Measurements from ENCODE around the gene CTNND1.

Gene CTNND1

DNA sequence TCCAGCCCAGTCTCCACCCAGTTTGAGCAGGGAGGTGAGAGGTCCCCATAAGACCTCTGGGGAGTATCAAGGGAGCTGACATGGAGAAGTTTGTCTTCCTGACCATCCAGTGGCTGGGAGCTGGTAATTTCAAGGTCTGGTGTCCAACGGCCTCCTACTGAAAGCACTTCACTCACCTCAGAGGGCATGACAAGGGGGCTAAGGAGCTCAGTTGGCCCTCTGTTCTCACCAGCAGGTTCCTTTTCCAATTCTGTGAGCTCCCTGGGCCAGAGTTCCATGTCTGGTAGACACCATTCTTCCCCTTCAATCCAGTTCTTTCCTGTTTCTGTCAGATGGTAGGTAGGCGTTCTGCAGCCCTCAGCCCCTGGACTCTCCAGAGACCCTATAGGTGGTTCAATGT lies 17.2 kb upstream of the CTNND1 start:
- no peak overlapping the region for H3K27ac ChIP-seq (replicated peaks; ENCODE audit: low read length)
- H4K8ac ChIP-seq (ENCODE audit: low read depth, low read length) = no peak overlapping the region
- WGBS, 2 donors (ENCODE audit: extremely low coverage in 2 of 2, insufficient read length in 2 of 2, insufficient replicate concordance in 1 of 2) = no CpG with 5 or more reads among the region's 2 CpGs
- no peak overlapping the region for H3K9ac ChIP-seq (ENCODE audit: low read depth, low read length, poor library complexity)
- H3K4ac ChIP-seq (ENCODE audit: low read length) = no peak overlapping the region
- H2BK12ac ChIP-seq (ENCODE audit: low read length) = no peak overlapping the region
- no peak overlapping the region for H4K91ac ChIP-seq (ENCODE audit: low read depth, low read length, poor library complexity)
- H2BK120ac ChIP-seq (ENCODE audit: low read depth, low read length) = no peak overlapping the region
- no peak overlapping the region for H3K23ac ChIP-seq (ENCODE audit: low read depth, low read length, poor library complexity)
- no peak overlapping the region for H2AK5ac ChIP-seq (ENCODE audit: low read depth, low read length)
- H3K27me3 ChIP-seq (ENCODE audit: control insufficient read depth in 3 of 3, insufficient read depth in 3 of 3, low read depth in 1 of 3, low read length in 3 of 3) = no peaks in the 10 kb centered on the region
- H3K4me2 ChIP-seq (ENCODE audit: insufficient read depth, low read length, poor library complexity, severe bottlenecking) = no peak overlapping the region
- H2AFZ ChIP-seq (ENCODE audit: low read length) = no peak overlapping the region
- H3K18ac ChIP-seq (ENCODE audit: low read length) = no peak overlapping the region
- H2BK15ac ChIP-seq (ENCODE audit: low read length) = no peak overlapping the region
- no peaks in the 10 kb centered on the region for H3K9me3 ChIP-seq (replicated peaks in 1 of 2; ENCODE audit: control insufficient read depth in 2 of 2, insufficient read depth in 1 of 2, low read depth in 1 of 2, low read length in 2 of 2)
- H3K4me3 ChIP-seq (ENCODE audit: low read length in 2 of 2) = no peak overlapping the region
- peaks cover 23 to 79% of the 10 kb centered on the region in 2 donors for H3K36me3 ChIP-seq (replicated peaks in 1 of 2; ENCODE audit: control insufficient read depth in 2 of 2, insufficient read depth in 2 of 2, low read length in 2 of 2)
- no peak for DNase-seq (ENCODE audit: low spot score)
- peaks cover 2% of the 10 kb centered on the region for H3K79me1 ChIP-seq (ENCODE audit: low read depth, low read length)
- H3K14ac ChIP-seq (ENCODE audit: low read length) = no peak overlapping the region
- no peak overlapping the region for H2BK5ac ChIP-seq (ENCODE audit: low read length)
- peaks cover 5 to 7% of the 10 kb centered on the region in 2 donors for H3K4me1 ChIP-seq (ENCODE audit: control insufficient read depth in 2 of 2, insufficient read depth in 1 of 2, low read depth in 1 of 2, low read length in 2 of 2)

DNA sequence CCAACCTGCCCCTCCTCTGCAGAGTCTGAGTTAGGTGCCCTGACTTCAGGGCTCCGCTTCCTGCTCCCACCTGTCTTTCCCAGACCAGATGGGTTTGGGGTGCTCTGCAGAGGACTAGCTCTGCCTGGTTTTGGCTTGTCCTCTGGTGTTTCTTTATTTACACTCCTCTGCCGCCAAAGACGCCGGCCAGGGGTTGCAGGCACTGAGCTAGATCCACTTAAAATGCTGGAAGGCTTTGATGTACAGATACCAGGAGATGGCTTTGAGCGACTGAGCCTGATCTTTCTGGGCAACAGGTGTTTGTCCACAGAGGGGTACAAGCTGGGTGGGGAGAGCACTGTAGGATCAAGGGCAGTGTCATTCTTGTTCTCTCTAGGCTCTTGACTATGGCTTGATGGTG lies 16.4 kb upstream of the CTNND1 start:
- peaks cover 23 to 71% of the 10 kb centered on the region in 2 donors for H3K36me3 ChIP-seq (replicated peaks in 1 of 2; ENCODE audit: control insufficient read depth in 2 of 2, insufficient read depth in 2 of 2, low read length in 2 of 2)
- no peak overlapping the region for H3K27ac ChIP-seq (replicated peaks; ENCODE audit: low read length)
- H3K79me1 ChIP-seq (ENCODE audit: low read depth, low read length) = peaks cover 2% of the 10 kb centered on the region
- H3K18ac ChIP-seq (ENCODE audit: low read length) = no peak overlapping the region
- H3K9me3 ChIP-seq (replicated peaks in 1 of 2; ENCODE audit: control insufficient read depth in 2 of 2, insufficient read depth in 1 of 2, low read depth in 1 of 2, low read length in 2 of 2) = no peaks in the 10 kb centered on the region
- H3K23ac ChIP-seq (ENCODE audit: low read depth, low read length, poor library complexity) = no peak overlapping the region
- no peak for DNase-seq (ENCODE audit: low spot score)
- no CpG with 5 or more reads among the region's 5 CpGs for WGBS, 2 donors (ENCODE audit: extremely low coverage in 2 of 2, insufficient read length in 2 of 2, insufficient replicate concordance in 1 of 2)
- no peak overlapping the region for H3K9ac ChIP-seq (ENCODE audit: low read depth, low read length, poor library complexity)
- no peak overlapping the region for H3K4me2 ChIP-seq (ENCODE audit: insufficient read depth, low read length, poor library complexity, severe bottlenecking)
- H2BK12ac ChIP-seq (ENCODE audit: low read length) = no peak overlapping the region
- H3K4me3 ChIP-seq (ENCODE audit: low read length in 2 of 2) = no peak overlapping the region
- no peak overlapping the region for H2BK120ac ChIP-seq (ENCODE audit: low read depth, low read length)
- no peak overlapping the region for H2BK5ac ChIP-seq (ENCODE audit: low read length)
- no peak overlapping the region for H2BK15ac ChIP-seq (ENCODE audit: low read length)
- no peak overlapping the region for H3K4ac ChIP-seq (ENCODE audit: low read length)
- no peak overlapping the region for H4K8ac ChIP-seq (ENCODE audit: low read depth, low read length)
- no peak overlapping the region for H3K14ac ChIP-seq (ENCODE audit: low read length)
- no peak overlapping the region for H4K91ac ChIP-seq (ENCODE audit: low read depth, low read length, poor library complexity)
- H3K27me3 ChIP-seq (ENCODE audit: control insufficient read depth in 3 of 3, insufficient read depth in 3 of 3, low read depth in 1 of 3, low read length in 3 of 3) = no peaks in the 10 kb centered on the region
- no peak overlapping the region for H2AFZ ChIP-seq (ENCODE audit: low read length)
- H3K4me1 ChIP-seq (ENCODE audit: control insufficient read depth in 2 of 2, insufficient read depth in 1 of 2, low read depth in 1 of 2, low read length in 2 of 2) = peaks cover 5 to 7% of the 10 kb centered on the region in 2 donors
- H2AK5ac ChIP-seq (ENCODE audit: low read depth, low read length) = no peak overlapping the region

DNA sequence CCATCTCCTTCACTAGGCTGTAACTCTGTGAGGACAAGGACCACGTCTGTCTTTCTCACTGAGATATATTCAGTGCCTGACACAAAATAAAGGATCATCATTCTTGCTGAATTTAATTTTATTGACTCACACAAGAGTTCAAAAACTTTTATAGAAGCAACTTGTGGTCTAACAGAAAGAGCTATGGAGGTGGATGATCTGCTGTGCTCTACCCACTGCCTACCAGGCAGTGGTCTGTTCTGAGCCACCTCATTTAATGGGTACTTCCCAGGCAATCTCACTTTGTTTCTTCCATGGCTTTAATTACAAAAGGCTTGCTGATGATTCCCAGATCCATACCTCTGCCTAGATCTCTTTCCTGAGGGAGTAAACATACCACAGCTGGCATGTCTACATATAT lies 14.7 kb upstream of the CTNND1 start:
- no peak overlapping the region for H3K4me2 ChIP-seq (ENCODE audit: insufficient read depth, low read length, poor library complexity, severe bottlenecking)
- no peaks in the 10 kb centered on the region for H3K27me3 ChIP-seq (ENCODE audit: control insufficient read depth in 3 of 3, insufficient read depth in 3 of 3, low read depth in 1 of 3, low read length in 3 of 3)
- H2BK15ac ChIP-seq (ENCODE audit: low read length) = no peak overlapping the region
- no peak overlapping the region for H4K8ac ChIP-seq (ENCODE audit: low read depth, low read length)
- H3K9me3 ChIP-seq (replicated peaks in 1 of 2; ENCODE audit: control insufficient read depth in 2 of 2, insufficient read depth in 1 of 2, low read depth in 1 of 2, low read length in 2 of 2) = no peaks in the 10 kb centered on the region
- no peak overlapping the region for H2BK5ac ChIP-seq (ENCODE audit: low read length)
- H3K4ac ChIP-seq (ENCODE audit: low read length) = no peak overlapping the region
- H3K79me1 ChIP-seq (ENCODE audit: low read depth, low read length) = peaks cover 2% of the 10 kb centered on the region
- H3K36me3 ChIP-seq (replicated peaks in 1 of 2; ENCODE audit: control insufficient read depth in 2 of 2, insufficient read depth in 2 of 2, low read length in 2 of 2) = peaks cover 25 to 68% of the 10 kb centered on the region in 2 donors
- no peak overlapping the region for H3K14ac ChIP-seq (ENCODE audit: low read length)
- DNase-seq (ENCODE audit: low spot score) = no peak
- no peak overlapping the region for H3K9ac ChIP-seq (ENCODE audit: low read depth, low read length, poor library complexity)
- no peak overlapping the region for H3K4me3 ChIP-seq (ENCODE audit: low read length in 2 of 2)
- H3K4me1 ChIP-seq (ENCODE audit: control insufficient read depth in 2 of 2, insufficient read depth in 1 of 2, low read depth in 1 of 2, low read length in 2 of 2) = peaks cover 2 to 7% of the 10 kb centered on the region in 2 donors
- no peak overlapping the region for H2AK5ac ChIP-seq (ENCODE audit: low read depth, low read length)
- no peak overlapping the region for H4K91ac ChIP-seq (ENCODE audit: low read depth, low read length, poor library complexity)
- no peak overlapping the region for H3K18ac ChIP-seq (ENCODE audit: low read length)
- no peak overlapping the region for H2BK12ac ChIP-seq (ENCODE audit: low read length)
- no peak overlapping the region for H2AFZ ChIP-seq (ENCODE audit: low read length)
- no CpG with 5 or more reads among the region's 1 CpG for WGBS, 2 donors (ENCODE audit: extremely low coverage in 2 of 2, insufficient read length in 2 of 2, insufficient replicate concordance in 1 of 2)
- H3K27ac ChIP-seq (replicated peaks; ENCODE audit: low read length) = no peak overlapping the region
- no peak overlapping the region for H3K23ac ChIP-seq (ENCODE audit: low read depth, low read length, poor library complexity)
- no peak overlapping the region for H2BK120ac ChIP-seq (ENCODE audit: low read depth, low read length)

DNA sequence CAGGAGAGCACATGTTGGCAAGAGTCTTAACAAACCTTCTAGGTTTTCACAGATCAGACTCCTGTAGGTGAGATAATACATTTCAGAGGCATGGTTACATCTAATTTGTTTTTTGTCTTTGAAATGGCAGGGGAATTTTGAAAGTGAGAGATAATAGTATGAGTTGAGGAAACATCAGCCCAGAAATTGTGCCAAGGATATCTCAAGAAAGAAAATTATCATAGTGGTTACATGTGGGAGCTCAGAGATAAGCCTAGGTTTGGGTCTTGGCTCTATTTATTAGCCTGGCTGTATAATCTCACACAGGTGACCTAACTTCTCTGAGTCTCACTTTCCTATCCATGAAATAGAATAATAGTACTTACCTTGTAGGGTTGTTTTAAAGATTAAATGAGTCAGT lies 10.4 kb upstream of the CTNND1 start:
- Histone ChIP-seq H3K36me3 (replicated peaks in 1 of 2; ENCODE audit: control insufficient read depth in 2 of 2, insufficient read depth in 2 of 2, low read length in 2 of 2) (peaks cover 1 to 28% of the 10 kb centered on the region in 2 donors), H3K4me1 (ENCODE audit: control insufficient read depth in 2 of 2, insufficient read depth in 1 of 2, low read depth in 1 of 2, low read length in 2 of 2) (no peaks in the 10 kb centered on the region), H3K4me2 (ENCODE audit: insufficient read depth, low read length, poor library complexity, severe bottlenecking) (no peak overlapping the region), H3K23ac (ENCODE audit: low read depth, low read length, poor library complexity) (no peak overlapping the region), H3K9me3 (replicated peaks in 1 of 2; ENCODE audit: control insufficient read depth in 2 of 2, insufficient read depth in 1 of 2, low read depth in 1 of 2, low read length in 2 of 2) (peaks cover 0 to 4% of the 10 kb centered on the region in 2 donors), H3K4ac (ENCODE audit: low read length) (no peak overlapping the region), H4K8ac (ENCODE audit: low read depth, low read length) (no peak overlapping the region), H2BK5ac (ENCODE audit: low read length) (no peak overlapping the region), H3K79me1 (ENCODE audit: low read depth, low read length) (no peaks in the 10 kb centered on the region), H2BK120ac (ENCODE audit: low read depth, low read length) (no peak overlapping the region), H3K9ac (ENCODE audit: low read depth, low read length, poor library complexity) (no peak overlapping the region), H3K14ac (ENCODE audit: low read length) (no peak overlapping the region), H3K27ac (replicated peaks; ENCODE audit: low read length) (no peak overlapping the region), H3K27me3 (ENCODE audit: control insufficient read depth in 3 of 3, insufficient read depth in 3 of 3, low read depth in 1 of 3, low read length in 3 of 3) (no peaks in the 10 kb centered on the region), H4K91ac (ENCODE audit: low read depth, low read length, poor library complexity) (no peak overlapping the region), H2BK15ac (ENCODE audit: low read length) (no peak overlapping the region), H2AK5ac (ENCODE audit: low read depth, low read length) (no peak overlapping the region), H3K4me3 (ENCODE audit: low read length in 2 of 2) (no peak overlapping the region), H3K18ac (ENCODE audit: low read length) (no peak overlapping the region), H2BK12ac (ENCODE audit: low read length) (no peak overlapping the region), H2AFZ (ENCODE audit: low read length) (no peak overlapping the region)
- DNase-seq (ENCODE audit: low spot score) = no peak
